Muscle layer of colon (tissue), 2 donors: Measurements from ENCODE around the gene BTN3A1.
A peak's percentile ranks its signal among the peaks of the same experiment; 100 is the strongest.
"Not testable (repeated sequence)": the region's sequence is repeated elsewhere in the genome, so short reads cannot be mapped to it uniquely, and the experiment has no call there.

Source experiments
- H3K27ac ChIP-seq: one replicate; pipeline ENCODE4 v1.7.0; 2013; ENCODE audit warnings: low read depth, mild to moderate bottlenecking, low read length, moderate library complexity
- H3K27me3 ChIP-seq, 2 donors: one replicate each; pipeline ENCODE4 v1.7.0; 2013; ENCODE audit warnings: low read length in 2 of 2, mild to moderate bottlenecking in 2 of 2; ENCODE audit not compliant: insufficient read depth in 2 of 2, control insufficient read depth in 1 of 2
- H3K36me3 ChIP-seq: one replicate; pipeline ENCODE4 v1.7.0; 2013; ENCODE audit warnings: mild to moderate bottlenecking, low read length; ENCODE audit not compliant: insufficient read depth
- H3K4me1 ChIP-seq: one replicate; pipeline ENCODE4 v1.7.0; 2013; ENCODE audit warnings: mild to moderate bottlenecking, low read length; ENCODE audit not compliant: insufficient read depth
- H3K4me3 ChIP-seq, 2 donors: one replicate each; pipeline ENCODE4 v1.7.0; 2013; ENCODE audit warnings: low read length in 2 of 2, low read depth in 1 of 2, mild to moderate bottlenecking in 1 of 2, moderate library complexity in 1 of 2
- H3K9ac ChIP-seq: one replicate; pipeline ENCODE4 v1.7.0; 2013; ENCODE audit warnings: low read length
- H3K9me3 ChIP-seq: one replicate; pipeline ENCODE4 v1.7.0; 2013; ENCODE audit warnings: mild to moderate bottlenecking, low read length
- donor health status: abdominal sarcoma.
- donor health status: Adenocarcinoma of cecum.

Gene BTN3A1

DNA sequence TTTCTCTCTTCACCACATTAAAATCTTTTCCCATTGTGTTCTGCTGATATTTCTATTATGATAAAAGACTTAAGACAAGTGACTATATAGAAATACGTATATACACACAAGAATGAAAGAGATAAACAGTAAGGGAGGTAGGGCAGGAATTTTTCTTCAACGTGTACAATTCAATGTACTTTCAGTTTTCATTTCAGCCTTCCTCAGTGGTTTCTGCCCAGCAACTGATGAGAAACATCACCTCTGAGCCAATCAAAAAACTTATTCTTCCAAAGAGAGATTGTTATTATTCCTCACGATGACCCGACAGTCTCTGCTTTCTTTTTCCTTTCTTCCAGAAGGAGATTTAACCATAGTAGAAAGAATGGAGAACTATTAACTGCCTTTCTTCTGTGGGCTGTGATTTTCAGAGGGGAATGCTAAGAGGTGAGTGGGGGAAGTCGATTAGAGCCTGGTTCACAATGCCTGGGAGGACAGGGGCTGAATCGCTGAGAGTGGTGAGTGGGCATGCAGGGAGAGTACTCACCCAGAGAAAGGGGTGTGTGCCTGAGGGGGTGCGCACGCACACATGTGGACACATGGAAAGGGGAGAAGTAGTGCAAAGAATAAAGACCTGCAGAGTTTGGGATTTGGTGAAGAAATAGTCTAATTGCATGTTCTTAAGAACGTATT lies at the start of gene BTN3A1:
BTN3A1 (plus strand) TSS at position 289 of the 672 bp plus-strand sequence. CDS start 3,289 bp downstream, outside the sequence.
- no peaks in the 10 kb centered on the region for H3K9me3 ChIP-seq
- H3K9ac ChIP-seq = peak within 1 kb of the TSS; percentile 66
- peak within 1 kb of the TSS; percentile 58 to 81 for H3K4me3 ChIP-seq
- peaks cover 21% of the 10 kb centered on the region for H3K4me1 ChIP-seq
- peaks cover 17% of the 10 kb centered on the region for H3K36me3 ChIP-seq
- peak within 1 kb of the TSS; percentile 81 for H3K27ac ChIP-seq
- H3K27me3 ChIP-seq = no peaks in the 10 kb centered on the region

- Histone ChIP-seq H3K27ac (no peak overlapping the region), H3K27me3 (no peaks in the 10 kb centered on the region), H3K9me3 (no peaks in the 10 kb centered on the region), H3K9ac (no peak overlapping the region), H3K36me3 (no peaks in the 10 kb centered on the region), H3K4me3 (no peak overlapping the region), H3K4me1 (no peaks in the 10 kb centered on the region)
Observed at GRCh38 chr6:26352315-26352714, 49.8 kb upstream of the BTN3A1 start.

- no peak overlapping the region for H3K27ac ChIP-seq
Observed at GRCh38 chr6:26354162-26354561, 47.9 kb upstream of the BTN3A1 start.

GRCh38 chr6:26355366-26355765 lies 46.7 kb upstream of the BTN3A1 start:
- no peak overlapping the region for H3K9ac ChIP-seq

More at GRCh38 chr6:26354162-26354561, 47.9 kb upstream of the BTN3A1 start:
- no peaks in the 10 kb centered on the region for H3K36me3 ChIP-seq
- no peaks in the 10 kb centered on the region for H3K4me1 ChIP-seq
- H3K27me3 ChIP-seq = no peaks in the 10 kb centered on the region
- H3K4me3 ChIP-seq = no peak overlapping the region
- no peak overlapping the region for H3K9ac ChIP-seq
- H3K9me3 ChIP-seq = no peaks in the 10 kb centered on the region

DNA sequence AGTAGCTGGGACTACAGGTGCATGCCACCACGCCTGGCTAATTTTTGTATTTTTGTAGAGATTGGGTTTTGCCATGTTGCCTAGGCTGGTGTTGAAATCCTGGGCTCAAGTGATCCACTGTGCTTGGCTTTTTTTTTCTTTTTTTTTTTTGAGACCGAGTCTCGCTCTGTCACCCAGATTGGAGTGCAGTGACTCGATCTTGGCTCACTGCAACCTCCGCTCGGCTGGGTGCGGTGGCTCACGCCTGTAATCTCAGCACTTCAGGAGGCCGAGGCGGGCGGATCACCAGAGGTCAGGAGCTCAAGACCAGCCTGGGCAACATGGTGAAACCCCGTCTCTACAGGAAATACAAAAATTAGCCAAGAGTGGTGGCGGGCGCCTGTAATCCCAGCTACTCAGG lies 44.5 kb upstream of the BTN3A1 start:
- H3K36me3 ChIP-seq, H3K4me3 ChIP-seq, H3K9me3 ChIP-seq, H3K4me1 ChIP-seq, H3K27ac ChIP-seq, H3K27me3 ChIP-seq, H3K9ac ChIP-seq: not testable (repeated sequence)

More at GRCh38 chr6:26355366-26355765, 46.7 kb upstream of the BTN3A1 start:
- H3K27ac ChIP-seq = no peak overlapping the region
- no peaks in the 10 kb centered on the region for H3K36me3 ChIP-seq
- no peak overlapping the region for H3K4me3 ChIP-seq
- H3K9me3 ChIP-seq = no peaks in the 10 kb centered on the region
- no peaks in the 10 kb centered on the region for H3K4me1 ChIP-seq
- no peaks in the 10 kb centered on the region for H3K27me3 ChIP-seq

DNA sequence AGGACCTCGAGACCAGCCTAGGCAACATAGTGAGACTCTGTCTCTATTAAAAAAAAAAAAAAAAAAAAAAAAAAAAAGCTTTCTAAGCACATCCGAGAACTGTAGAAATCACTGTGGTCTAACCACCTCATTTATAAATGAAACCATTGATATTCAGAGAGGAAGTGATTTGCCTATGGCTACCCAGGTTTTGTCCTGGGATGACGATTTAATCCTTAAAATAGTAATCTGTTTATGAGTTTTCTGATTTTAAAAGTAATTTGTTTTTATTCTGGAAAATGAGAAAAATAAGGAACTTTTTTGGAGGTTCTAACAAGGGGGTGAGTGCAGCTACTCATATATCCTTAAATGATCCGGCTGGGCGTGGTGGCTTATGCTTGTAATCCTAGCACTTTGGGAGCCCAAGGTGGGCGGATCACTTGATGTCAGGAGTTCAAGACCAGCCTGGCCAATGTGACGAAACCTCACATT lies 43.5 kb upstream of the BTN3A1 start:
- no peak overlapping the region for H3K27ac ChIP-seq
- no peak overlapping the region for H3K9ac ChIP-seq
- no peak overlapping the region for H3K4me3 ChIP-seq
- H3K9me3 ChIP-seq = no peaks in the 10 kb centered on the region
- no peaks in the 10 kb centered on the region for H3K4me1 ChIP-seq
- no peaks in the 10 kb centered on the region for H3K36me3 ChIP-seq
- H3K27me3 ChIP-seq = no peaks in the 10 kb centered on the region

DNA sequence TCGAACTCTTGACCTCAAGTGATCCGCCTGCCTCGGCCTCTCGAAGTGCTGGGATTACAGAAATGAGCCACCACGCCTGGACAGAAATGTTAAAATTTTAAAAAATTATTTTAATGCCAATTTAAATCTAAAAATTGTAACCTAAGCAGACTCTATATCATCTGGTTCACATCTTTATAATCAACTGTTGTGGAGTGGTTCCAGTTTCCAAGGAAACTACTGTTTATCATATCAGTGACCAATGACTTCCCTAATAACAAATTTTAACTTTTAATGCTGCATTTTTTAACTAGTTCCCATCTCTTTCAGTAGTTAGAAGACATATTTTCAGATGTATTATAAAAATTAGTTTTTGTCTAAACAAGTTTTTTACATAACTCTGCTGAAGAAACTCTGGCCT lies 42.3 kb upstream of the BTN3A1 start:
- Histone ChIP-seq H3K4me3 (no peak overlapping the region), H3K9me3 (no peaks in the 10 kb centered on the region), H3K4me1 (peaks cover 7% of the 10 kb centered on the region), H3K36me3 (no peaks in the 10 kb centered on the region), H3K27ac (no peak overlapping the region), H3K9ac (no peak overlapping the region), H3K27me3 (no peaks in the 10 kb centered on the region)

GRCh38 chr6:26360451-26361416 lies 41.3 kb upstream of the BTN3A1 start:
- no peak overlapping the region for H3K27ac ChIP-seq
- H3K4me1 ChIP-seq = peaks cover 7% of the 10 kb centered on the region
- no peaks in the 10 kb centered on the region for H3K9me3 ChIP-seq
- H3K36me3 ChIP-seq = no peaks in the 10 kb centered on the region
- no peak overlapping the region for H3K9ac ChIP-seq
- no peak overlapping the region for H3K4me3 ChIP-seq
- no peaks in the 10 kb centered on the region for H3K27me3 ChIP-seq

DNA sequence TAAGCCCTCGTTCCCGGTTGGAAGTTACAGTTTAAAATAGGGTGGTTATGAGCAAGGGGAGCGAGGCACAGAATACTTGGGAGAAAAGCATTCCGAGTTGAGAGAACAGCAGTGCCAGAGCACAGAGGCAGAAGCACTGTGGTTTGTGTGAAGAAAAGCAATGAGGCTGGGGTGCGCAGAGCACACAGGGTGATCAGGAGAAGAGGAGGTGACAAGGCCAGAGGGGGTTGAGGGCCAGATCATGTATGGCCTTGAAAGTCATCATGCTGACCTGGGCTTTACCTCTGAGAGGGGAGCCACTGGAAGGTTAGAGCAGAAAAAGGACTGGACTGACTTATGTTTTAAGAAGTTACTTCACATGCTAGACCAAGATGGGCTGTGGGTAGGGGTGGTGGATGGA lies 40.5 kb upstream of the BTN3A1 start:
- Histone ChIP-seq H3K9ac (no peak overlapping the region), H3K36me3 (no peaks in the 10 kb centered on the region), H3K4me1 (peaks cover 7% of the 10 kb centered on the region), H3K9me3 (no peaks in the 10 kb centered on the region), H3K27ac (no peak overlapping the region), H3K4me3 (no peak overlapping the region), H3K27me3 (no peaks in the 10 kb centered on the region)

DNA sequence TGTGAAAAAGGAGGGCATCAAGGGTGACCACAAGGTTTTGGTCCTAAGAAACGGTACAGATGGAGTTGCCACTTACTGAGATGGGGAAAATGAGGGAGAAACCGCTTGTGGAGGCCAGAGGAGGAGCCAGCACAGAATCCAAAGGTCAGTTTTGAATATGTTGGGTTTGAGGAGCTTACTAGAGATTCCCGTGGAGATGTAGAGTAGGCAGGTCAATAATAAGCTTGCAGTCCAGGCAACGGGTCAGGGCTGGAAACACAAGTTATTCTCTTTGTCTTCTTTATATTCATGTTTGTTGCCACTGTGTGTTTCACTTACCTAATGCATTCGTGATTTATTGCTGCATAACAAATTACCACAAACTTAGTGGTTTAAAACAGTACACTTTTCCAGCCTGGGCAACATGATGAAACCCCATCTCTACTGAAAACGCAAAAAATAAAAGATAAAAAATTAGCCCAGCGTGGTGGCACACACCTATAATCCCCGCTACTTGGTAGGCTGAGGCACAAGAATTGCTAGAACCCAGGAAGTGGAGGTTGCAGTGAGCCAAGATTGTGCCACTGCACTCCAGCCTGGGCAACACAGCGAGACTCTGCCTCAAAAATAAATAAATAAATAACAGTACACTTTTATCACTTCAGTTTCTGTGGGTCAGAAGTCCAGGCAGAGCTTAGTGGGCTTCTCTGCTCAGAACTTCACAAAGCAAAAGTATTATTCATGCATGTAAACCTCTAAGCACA lies 39.8 kb upstream of the BTN3A1 start:
- Histone ChIP-seq H3K4me3 (no peak overlapping the region), H3K4me1 (peaks cover 13% of the 10 kb centered on the region), H3K27ac (no peak overlapping the region), H3K36me3 (no peaks in the 10 kb centered on the region), H3K9me3 (no peaks in the 10 kb centered on the region), H3K9ac (no peak overlapping the region), H3K27me3 (no peaks in the 10 kb centered on the region)

DNA sequence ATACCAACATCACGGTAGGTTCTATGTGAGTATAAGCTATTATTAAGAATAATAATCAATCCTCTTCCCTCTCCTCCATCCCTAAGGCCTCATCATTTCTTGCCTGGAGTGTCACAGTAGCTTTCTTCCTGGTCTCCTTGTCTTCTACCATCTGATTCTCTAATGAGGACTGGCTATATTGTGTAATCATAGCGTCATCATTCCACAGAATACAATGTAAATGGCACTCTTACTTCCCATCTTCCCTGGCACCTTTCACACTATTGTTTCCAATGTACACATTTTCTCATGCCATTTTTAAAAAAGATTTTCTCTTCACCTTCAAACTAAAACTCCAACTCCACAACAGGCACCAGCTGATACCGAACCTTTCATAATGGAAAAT lies 39.2 kb upstream of the BTN3A1 start:
- Histone ChIP-seq H3K4me3 (no peak overlapping the region), H3K36me3 (no peaks in the 10 kb centered on the region), H3K9ac (no peak overlapping the region), H3K27ac (no peak overlapping the region), H3K9me3 (no peaks in the 10 kb centered on the region), H3K4me1 (peaks cover 13% of the 10 kb centered on the region), H3K27me3 (no peaks in the 10 kb centered on the region)
